Measurements from ENCODE around the gene F2. TPM values are rescaled to one million over a fixed set of nuclear protein-coding genes. Genes with fewer than 3 reads are reported as not detected.

The F2 gene
- total and polyA plus RNA-seq, 2 of the 13 experiments (the other 11 are each of a cell fraction or from before 2014, with no cell fraction given): 330 to 801 TPM

DNA sequence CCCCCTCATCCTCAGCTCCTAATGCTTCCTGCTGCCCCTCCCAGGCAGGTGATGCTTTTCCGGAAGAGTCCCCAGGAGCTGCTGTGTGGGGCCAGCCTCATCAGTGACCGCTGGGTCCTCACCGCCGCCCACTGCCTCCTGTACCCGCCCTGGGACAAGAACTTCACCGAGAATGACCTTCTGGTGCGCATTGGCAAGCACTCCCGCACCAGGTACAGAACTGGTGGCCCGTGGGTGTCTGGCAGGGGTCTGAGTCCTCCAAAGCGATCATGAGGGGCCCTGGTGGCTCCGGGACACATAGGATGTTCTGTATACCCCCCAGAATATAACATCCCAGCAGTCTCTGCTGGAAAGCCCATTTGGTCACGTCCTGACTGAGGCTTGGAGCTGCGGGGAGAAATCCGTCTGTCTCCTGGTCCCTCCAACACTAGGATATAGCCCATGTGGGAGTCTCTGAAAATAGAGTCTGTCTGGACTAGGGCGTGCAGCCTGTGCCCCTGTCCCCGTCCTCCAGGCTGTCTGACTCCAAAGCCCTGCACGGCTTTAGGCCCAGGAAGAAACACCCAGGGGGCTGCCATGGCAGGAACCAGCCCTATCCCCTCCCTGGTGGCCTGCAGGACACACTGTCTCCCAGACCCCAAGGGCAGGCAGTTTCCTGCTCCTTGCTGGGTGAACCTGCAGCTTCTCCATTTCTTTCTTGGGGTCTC lies 9.1 kb downstream of the F2 start:
- no TSS peak for BruUV-seq (replicated peaks)
- H3K79me2 ChIP-seq (ENCODE audit: insufficient read depth, low read length): peaks cover 38% of the 10 kb centered on the region
- H3K27me3 ChIP-seq (ENCODE audit: control insufficient read depth in 1 of 2, insufficient read depth in 2 of 2, low read length in 2 of 2): no peaks in the 10 kb centered on the region
- no peak overlapping the region for H3K9ac ChIP-seq (ENCODE audit: insufficient read depth, low read depth, low read length)
- CTCF ChIA-PET (ENCODE audit: low intra/inter-chr PET ratio, low total read pairs): no interaction called here
- ATAC-seq (peak; percentile 14), FAIRE-seq (no peak), DNase-seq (ENCODE audit: low spot score) (no peak)
- WGBS (ENCODE audit: low lambda C conversion rate): 98% methylated on average over 11 of the region's 17 CpGs
- intact Hi-C loops (cut with micrococcal nuclease; ENCODE audit: unreplicated experiment): no loop called here
- no peak overlapping the region for H2AFZ ChIP-seq (ENCODE audit: low read length)
- H4K20me1 ChIP-seq (ENCODE audit: insufficient read depth, low read length): peaks cover 38% of the 10 kb centered on the region
- H3K36me3 ChIP-seq (replicated peaks in 1 of 2; ENCODE audit: control insufficient read depth in 1 of 2, insufficient read depth in 2 of 2, low read length in 2 of 2): peaks cover 40 to 84% of the 10 kb centered on the region in 2 experiments
- H3K4me2 ChIP-seq (ENCODE audit: low read depth, low read length): no peak overlapping the region
- no peaks in the 10 kb centered on the region for H3K9me3 ChIP-seq (ENCODE audit: low read length)
- in situ Hi-C loops (cut with HindIII; ENCODE audit: extremely low pct_ligation_motif_present, low pct_unique_long_range_greater_than_20kb): loop anchor here (5.0 kb wide), 1 partner anchor 36 kb away; no protein-coding TSS in a partner anchor
- no peak overlapping the region for H3K4me3 ChIP-seq (replicated peaks in 1 of 3; ENCODE audit: insufficient read depth in 1 of 3, low read depth in 2 of 3, low read length in 3 of 3)
- no peak overlapping the region for H3K27ac ChIP-seq (ENCODE audit: extremely low read length, insufficient read depth, low read length)
- POLR2A ChIA-PET: interaction anchor here (1.0 to 4.9 kb wide), 8 partner anchors 7 to 38 kb away, joined by 3 to 54 read pairs (median 4); partner anchors contain the start of genes ARHGAP1, F2 and ZNF408
- H3K4me1 ChIP-seq (ENCODE audit: insufficient read depth, low read length): peaks cover 69% of the 10 kb centered on the region
- TF ChIP-seq MED1 (CRISPR knock-in tag; IDR thresholded peaks at IDR 0.05) (0 out of 2 replicates have a peak, but pooled peaks have one; percentile 22), ZNF513 (CRISPR knock-in tag; conservative IDR thresholded peaks at IDR 0.05) (no peak), SP5 (CRISPR knock-in tag; IDR thresholded peaks at IDR 0.05; ENCODE audit: borderline replicate concordance, low read depth) (no peak), GABPB1 (CRISPR knock-in tag; IDR thresholded peaks at IDR 0.05) (no peak), ATF1 (CRISPR knock-in tag; IDR thresholded peaks at IDR 0.05) (no peak), ZKSCAN1 (IDR thresholded peaks at IDR 0.05; ENCODE audit: low read length) (no peak), ZNF616 (CRISPR knock-in tag; IDR thresholded peaks at IDR 0.05; ENCODE audit: low read depth) (no peak), ZNF24 (IDR thresholded peaks at IDR 0.05) (no peak), ZNF20 (CRISPR knock-in tag; IDR thresholded peaks at IDR 0.05) (0 out of 2 replicates have a peak, but pooled peaks have one; percentile 45), FLYWCH1 (CRISPR knock-in tag; IDR thresholded peaks at IDR 0.05) (no peak), ZNF234 (CRISPR knock-in tag; conservative IDR thresholded peaks at IDR 0.05) (no peak), RAD21 (CRISPR knock-in tag; IDR thresholded peaks at IDR 0.05) (no peak), ZNF891 (CRISPR knock-in tag; IDR thresholded peaks at IDR 0.05) (no peak)
- TF ChIP-seq, protein P1, sequence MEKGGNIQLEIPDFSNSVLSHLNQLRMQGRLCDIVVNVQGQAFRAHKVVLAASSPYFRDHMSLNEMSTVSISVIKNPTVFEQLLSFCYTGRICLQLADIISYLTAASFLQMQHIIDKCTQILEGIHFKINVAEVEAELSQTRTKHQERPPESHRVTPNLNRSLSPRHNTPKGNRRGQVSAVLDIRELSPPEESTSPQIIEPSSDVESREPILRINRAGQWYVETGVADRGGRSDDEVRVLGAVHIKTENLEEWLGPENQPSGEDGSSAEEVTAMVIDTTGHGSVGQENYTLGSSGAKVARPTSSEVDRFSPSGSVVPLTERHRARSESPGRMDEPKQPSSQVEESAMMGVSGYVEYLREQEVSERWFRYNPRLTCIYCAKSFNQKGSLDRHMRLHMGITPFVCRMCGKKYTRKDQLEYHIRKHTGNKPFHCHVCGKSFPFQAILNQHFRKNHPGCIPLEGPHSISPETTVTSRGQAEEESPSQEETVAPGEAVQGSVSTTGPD (CRISPR knock-in tag; IDR thresholded peaks at IDR 0.05): no peak
- TF ChIP-seq, protein P2, sequence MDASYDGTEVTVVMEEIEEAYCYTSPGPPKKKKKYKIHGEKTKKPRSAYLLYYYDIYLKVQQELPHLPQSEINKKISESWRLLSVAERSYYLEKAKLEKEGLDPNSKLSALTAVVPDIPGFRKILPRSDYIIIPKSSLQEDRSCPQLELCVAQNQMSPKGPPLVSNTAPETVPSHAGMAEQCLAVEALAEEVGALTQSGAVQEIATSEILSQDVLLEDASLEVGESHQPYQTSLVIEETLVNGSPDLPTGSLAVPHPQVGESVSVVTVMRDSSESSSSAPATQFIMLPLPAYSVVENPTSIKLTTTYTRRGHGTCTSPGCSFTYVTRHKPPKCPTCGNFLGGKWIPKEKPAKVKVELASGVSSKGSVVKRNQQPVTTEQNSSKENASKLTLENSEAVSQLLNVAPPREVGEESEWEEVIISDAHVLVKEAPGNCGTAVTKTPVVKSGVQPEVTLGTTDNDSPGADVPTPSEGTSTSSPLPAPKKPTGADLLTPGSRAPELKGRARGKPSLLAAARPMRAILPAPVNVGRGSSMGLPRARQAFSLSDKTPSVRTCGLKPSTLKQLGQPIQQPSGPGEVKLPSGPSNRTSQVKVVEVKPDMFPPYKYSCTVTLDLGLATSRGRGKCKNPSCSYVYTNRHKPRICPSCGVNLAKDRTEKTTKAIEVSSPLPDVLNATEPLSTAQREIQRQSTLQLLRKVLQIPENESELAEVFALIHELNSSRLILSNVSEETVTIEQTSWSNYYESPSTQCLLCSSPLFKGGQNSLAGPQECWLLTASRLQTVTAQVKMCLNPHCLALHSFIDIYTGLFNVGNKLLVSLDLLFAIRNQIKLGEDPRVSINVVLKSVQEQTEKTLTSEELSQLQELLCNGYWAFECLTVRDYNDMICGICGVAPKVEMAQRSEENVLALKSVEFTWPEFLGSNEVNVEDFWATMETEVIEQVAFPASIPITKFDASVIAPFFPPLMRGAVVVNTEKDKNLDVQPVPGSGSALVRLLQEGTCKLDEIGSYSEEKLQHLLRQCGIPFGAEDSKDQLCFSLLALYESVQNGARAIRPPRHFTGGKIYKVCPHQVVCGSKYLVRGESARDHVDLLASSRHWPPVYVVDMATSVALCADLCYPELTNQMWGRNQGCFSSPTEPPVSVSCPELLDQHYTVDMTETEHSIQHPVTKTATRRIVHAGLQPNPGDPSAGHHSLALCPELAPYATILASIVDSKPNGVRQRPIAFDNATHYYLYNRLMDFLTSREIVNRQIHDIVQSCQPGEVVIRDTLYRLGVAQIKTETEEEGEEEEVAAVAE (CRISPR knock-in tag; IDR thresholded peaks at IDR 0.05; ENCODE audit: borderline replicate concordance): no peak
